Endothelial cell of umbilical vein (primary cell): ENCODE results near the gene CLRN3.

ENCODE experiments used
- EZH2 ChIP-seq: IDR thresholded peaks from 2 replicates; pipeline ENCODE4 v1.6.1; 2012; ENCODE audit warnings: borderline replicate concordance, low read depth, mild to moderate bottlenecking, moderate library complexity, low read length, inconsistent platforms; ENCODE audit not compliant: severe bottlenecking
- FOS ChIP-seq: IDR thresholded peaks from 2 replicates; pipeline ENCODE4 v1.6.1; 2011; ENCODE audit warnings: mild to moderate bottlenecking, low read length, moderate library complexity, borderline replicate concordance; ENCODE audit not compliant: insufficient read depth
- JUN ChIP-seq: IDR thresholded peaks from 2 replicates; pipeline ENCODE4 v1.6.1; 2011; ENCODE audit warnings: borderline replicate concordance, low read depth; ENCODE audit not compliant: insufficient read length, insufficient read depth
- MYC ChIP-seq: IDR thresholded peaks from one replicate; pipeline ENCODE4 v1.6.1; 2011; ENCODE audit warnings: mild to moderate bottlenecking, low read depth, low read length
- POLR2A ChIP-seq: IDR thresholded peaks from 2 replicates; pipeline ENCODE4 v1.6.1; 2012; ENCODE audit warnings: low read depth, mild to moderate bottlenecking, control low read depth, low read length
- POLR2AphosphoS5 ChIP-seq: IDR thresholded peaks from 2 replicates; pipeline ENCODE4 v1.6.1; 2012; ENCODE audit warnings: low read depth, mild to moderate bottlenecking, control low read depth, low read length, moderate library complexity; ENCODE audit not compliant: insufficient read depth
- TF ChIP-seq, protein P1 (sequence below), 2 donors: IDR thresholded peaks; 1 replicate in 1 of 2; 2 replicates in 1 of 2; pipeline ENCODE4 v1.5.1; 2011; ENCODE audit warnings: low read length in 2 of 2, mild to moderate bottlenecking in 2 of 2, moderate library complexity in 2 of 2, control low read depth in 1 of 2, inconsistent platforms in 1 of 2, low read depth in 1 of 2; ENCODE audit not compliant: insufficient read depth in 1 of 2; ENCODE audit errors: extremely low read depth in 1 of 2
- TF ChIP-seq, protein P2 (sequence below): IDR thresholded peaks from 2 replicates; pipeline ENCODE4 v1.6.1; 2011; ENCODE audit not compliant: insufficient read depth, insufficient read length

GRCh38 chr10:127934383-127934782 is 41.6 kb upstream of the CLRN3 start:
- TF ChIP-seq MYC (no peak), EZH2 (no peak), POLR2A (no peak), POLR2AphosphoS5 (no peak), JUN (no peak), FOS (no peak)
- TF ChIP-seq, protein P1, sequence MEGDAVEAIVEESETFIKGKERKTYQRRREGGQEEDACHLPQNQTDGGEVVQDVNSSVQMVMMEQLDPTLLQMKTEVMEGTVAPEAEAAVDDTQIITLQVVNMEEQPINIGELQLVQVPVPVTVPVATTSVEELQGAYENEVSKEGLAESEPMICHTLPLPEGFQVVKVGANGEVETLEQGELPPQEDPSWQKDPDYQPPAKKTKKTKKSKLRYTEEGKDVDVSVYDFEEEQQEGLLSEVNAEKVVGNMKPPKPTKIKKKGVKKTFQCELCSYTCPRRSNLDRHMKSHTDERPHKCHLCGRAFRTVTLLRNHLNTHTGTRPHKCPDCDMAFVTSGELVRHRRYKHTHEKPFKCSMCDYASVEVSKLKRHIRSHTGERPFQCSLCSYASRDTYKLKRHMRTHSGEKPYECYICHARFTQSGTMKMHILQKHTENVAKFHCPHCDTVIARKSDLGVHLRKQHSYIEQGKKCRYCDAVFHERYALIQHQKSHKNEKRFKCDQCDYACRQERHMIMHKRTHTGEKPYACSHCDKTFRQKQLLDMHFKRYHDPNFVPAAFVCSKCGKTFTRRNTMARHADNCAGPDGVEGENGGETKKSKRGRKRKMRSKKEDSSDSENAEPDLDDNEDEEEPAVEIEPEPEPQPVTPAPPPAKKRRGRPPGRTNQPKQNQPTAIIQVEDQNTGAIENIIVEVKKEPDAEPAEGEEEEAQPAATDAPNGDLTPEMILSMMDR (IDR thresholded peaks at IDR 0.05; ENCODE audit: extremely low read depth in 1 of 2, insufficient read depth in 1 of 2, low read depth in 1 of 2, low read length in 2 of 2) = no peak
- TF ChIP-seq, protein P2, sequence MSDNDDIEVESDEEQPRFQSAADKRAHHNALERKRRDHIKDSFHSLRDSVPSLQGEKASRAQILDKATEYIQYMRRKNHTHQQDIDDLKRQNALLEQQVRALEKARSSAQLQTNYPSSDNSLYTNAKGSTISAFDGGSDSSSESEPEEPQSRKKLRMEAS = no peak
